Measurements from ENCODE around the gene SYT8.

SYT8 gene

DNA sequence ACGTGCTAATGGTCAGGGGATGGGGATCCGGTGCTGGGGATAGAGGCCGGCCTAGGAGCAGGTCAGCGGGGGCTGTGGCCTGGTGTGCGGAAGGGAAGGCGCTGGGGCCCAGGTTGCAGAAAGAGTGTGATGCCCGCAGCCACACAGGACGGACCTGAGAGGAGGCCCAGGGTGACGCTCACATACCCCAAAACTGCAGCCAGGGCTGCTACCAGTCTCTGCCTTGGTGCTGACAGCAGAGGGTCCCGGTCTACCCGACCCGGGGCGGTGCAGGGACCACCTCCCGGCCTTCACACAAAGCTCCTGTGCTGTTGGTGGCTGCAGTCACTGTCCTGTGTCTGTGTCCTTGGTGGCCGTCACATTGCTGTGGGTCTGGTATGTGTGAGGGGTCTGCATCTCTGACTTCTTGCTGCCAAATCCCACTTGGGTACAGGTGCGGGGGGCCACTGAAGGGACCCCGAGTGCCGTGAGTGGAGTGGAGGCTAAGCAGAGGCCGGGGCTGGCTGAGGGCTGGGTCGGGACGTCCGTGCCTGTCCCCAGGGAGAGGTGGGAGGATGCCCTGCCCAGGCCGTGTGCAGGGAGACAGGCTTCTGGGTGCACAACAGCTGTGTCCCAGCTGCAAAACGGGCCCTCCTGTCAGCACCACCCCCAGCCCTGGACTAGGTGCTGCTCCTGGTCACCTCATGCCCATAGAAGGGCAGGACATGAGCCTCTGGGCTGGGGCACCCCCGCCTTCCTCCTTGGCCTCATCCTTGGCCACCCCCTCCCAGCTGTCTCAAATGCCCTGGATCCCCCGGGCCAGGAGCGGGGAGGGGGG is 19.6 kb downstream of the SYT8 start:
- Histone ChIP-seq H3K36me3 (peaks cover 52% of the 10 kb centered on the region), H3K9me3 (no peaks in the 10 kb centered on the region), H3K27ac (peak overlapping the region; percentile 100), H3K27me3 (no peaks in the 10 kb centered on the region), H3K4me3 (ENCODE audit: low read depth in 1 of 2, low read length in 1 of 2) (peak overlapping the region; percentile 81 to 100), H3K4me1 (ENCODE audit: control insufficient read depth in 1 of 2, insufficient read depth in 1 of 2, low read depth in 1 of 2, low read length in 1 of 2) (peaks cover 85 to 91% of the 10 kb centered on the region in 2 experiments)
- TF ChIP-seq, protein P1, sequence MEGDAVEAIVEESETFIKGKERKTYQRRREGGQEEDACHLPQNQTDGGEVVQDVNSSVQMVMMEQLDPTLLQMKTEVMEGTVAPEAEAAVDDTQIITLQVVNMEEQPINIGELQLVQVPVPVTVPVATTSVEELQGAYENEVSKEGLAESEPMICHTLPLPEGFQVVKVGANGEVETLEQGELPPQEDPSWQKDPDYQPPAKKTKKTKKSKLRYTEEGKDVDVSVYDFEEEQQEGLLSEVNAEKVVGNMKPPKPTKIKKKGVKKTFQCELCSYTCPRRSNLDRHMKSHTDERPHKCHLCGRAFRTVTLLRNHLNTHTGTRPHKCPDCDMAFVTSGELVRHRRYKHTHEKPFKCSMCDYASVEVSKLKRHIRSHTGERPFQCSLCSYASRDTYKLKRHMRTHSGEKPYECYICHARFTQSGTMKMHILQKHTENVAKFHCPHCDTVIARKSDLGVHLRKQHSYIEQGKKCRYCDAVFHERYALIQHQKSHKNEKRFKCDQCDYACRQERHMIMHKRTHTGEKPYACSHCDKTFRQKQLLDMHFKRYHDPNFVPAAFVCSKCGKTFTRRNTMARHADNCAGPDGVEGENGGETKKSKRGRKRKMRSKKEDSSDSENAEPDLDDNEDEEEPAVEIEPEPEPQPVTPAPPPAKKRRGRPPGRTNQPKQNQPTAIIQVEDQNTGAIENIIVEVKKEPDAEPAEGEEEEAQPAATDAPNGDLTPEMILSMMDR (IDR thresholded peaks at IDR 0.05) = no peak

DNA sequence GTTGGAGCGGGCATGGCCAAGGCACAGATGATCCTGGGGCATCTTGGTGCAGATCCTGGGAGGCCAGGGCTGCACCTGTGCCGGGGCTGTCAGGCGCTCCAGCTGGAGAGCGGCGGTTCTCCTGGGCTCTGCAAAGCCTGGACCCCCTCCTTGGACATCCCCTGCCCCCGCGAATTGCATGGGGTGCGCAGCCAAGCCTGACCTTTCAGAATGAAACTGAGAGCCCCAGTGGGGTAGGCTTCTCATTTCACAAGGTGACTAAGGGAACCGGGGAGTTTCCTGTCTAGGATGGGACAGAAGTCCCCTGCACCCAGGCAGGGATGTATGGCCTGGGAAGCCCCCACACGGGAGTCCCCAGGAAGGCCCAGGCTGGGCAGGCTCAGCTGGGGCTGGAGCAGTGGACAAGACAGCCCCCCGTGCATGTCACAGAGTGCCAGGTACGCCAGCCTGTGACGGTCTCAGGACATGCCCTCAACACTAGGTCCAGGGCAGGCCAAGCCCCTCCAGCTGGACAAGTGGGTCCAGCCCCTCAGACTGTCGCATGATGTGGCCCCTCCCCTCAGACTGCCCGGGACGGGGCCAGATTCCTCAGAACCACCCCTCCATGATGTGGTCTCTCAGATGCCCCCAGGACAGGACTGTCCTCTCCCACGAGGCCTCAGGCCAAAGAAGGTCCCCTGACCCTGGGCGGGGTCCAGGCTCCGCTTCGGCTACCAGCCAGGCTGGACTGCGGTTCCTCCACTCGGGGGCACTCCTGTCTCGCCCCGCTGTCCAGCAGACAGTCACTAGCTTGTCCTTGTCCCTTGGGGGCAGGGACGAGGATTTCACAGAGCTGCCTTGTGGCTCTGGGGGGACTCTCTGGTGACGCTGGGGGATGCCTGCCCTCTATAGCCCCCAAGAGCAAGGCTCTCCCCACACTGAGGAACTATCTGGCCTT is 20.4 kb downstream of the SYT8 start:
- peaks cover 86 to 89% of the 10 kb centered on the region in 2 experiments for H3K4me1 ChIP-seq (ENCODE audit: control insufficient read depth in 1 of 2, insufficient read depth in 1 of 2, low read depth in 1 of 2, low read length in 1 of 2)
- no peaks in the 10 kb centered on the region for H3K9me3 ChIP-seq
- TF ChIP-seq, protein P1 (IDR thresholded peaks at IDR 0.05) = no peak
- H3K36me3 ChIP-seq = peaks cover 60% of the 10 kb centered on the region
- H3K27me3 ChIP-seq = no peaks in the 10 kb centered on the region
- H3K27ac ChIP-seq = peak overlapping the region; percentile 100
- H3K4me3 ChIP-seq (ENCODE audit: low read depth in 1 of 2, low read length in 1 of 2) = peak overlapping the region; percentile 81 to 100

DNA sequence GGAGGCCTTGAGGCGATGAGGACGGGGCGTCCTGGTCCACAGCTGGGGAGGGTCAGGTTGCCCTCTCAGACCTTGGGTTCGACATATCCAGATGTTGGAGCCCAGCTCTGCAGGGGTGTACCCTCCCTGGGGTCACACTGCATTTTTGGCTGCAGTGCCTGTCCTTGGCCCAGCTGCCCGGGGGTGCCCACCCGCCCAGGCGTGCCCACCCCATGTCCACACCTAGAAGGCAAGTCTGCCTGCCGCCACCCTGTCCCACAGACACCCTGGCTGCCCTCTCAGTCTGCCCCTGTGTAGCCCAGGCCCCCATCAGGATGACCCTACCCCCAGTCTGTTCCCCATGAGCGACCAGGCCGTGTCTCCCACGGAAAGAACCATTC is 21.1 kb downstream of the SYT8 start:
- Histone ChIP-seq H3K9me3 (no peaks in the 10 kb centered on the region), H3K4me3 (ENCODE audit: low read depth in 1 of 2, low read length in 1 of 2) (peak overlapping the region in 1 of 2 experiments; percentile 81), H3K27me3 (no peaks in the 10 kb centered on the region), H3K36me3 (peaks cover 66% of the 10 kb centered on the region), H3K27ac (peak overlapping the region; percentile 100), H3K4me1 (ENCODE audit: control insufficient read depth in 1 of 2, insufficient read depth in 1 of 2, low read depth in 1 of 2, low read length in 1 of 2) (peaks cover 89% of the 10 kb centered on the region in 2 experiments)
- TF ChIP-seq, protein P1 (IDR thresholded peaks at IDR 0.05) = no peak

DNA sequence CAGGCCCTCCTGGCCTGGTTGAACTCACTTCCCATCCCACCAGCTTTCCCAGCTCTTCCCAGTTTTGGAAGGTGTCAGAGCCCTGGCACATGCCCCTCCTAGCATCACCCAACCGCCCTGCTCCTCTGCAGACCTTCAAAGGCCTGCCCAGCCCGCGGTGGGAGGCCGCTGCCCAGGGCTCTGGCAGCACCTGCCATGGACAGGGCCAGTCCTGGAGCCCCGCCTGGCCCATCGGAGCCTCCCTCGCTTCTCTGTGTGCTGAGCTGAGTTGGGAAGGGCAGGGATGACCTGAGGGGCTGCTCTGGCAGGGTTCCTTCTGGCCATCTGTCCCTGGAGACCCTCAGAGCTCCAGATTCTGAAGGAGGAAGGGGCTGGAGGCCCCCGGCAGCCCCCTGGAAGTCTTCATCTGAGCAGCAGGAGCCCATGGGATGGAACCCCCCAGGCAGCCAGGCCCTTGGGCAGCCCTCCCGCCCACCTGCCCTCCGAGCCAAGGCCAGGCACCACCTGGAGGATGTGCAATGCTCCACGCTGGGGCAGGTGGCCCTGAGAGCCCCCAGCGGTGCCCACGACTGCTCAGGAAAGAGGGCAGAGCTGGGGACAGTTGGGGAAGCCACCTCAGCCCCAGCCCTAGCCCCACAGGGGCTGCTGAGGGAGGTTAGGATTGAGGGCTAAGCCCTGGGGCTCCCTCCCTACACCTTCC is 21.7 kb downstream of the SYT8 start:
- Histone ChIP-seq H3K4me3 (ENCODE audit: low read depth in 1 of 2, low read length in 1 of 2) (peak overlapping the region in 1 of 2 experiments; percentile 81), H3K27ac (peak overlapping the region; percentile 100), H3K9me3 (no peaks in the 10 kb centered on the region), H3K4me1 (ENCODE audit: control insufficient read depth in 1 of 2, insufficient read depth in 1 of 2, low read depth in 1 of 2, low read length in 1 of 2) (peaks cover 83 to 89% of the 10 kb centered on the region in 2 experiments), H3K36me3 (peaks cover 71% of the 10 kb centered on the region), H3K27me3 (no peaks in the 10 kb centered on the region)
- TF ChIP-seq, protein P1 (IDR thresholded peaks at IDR 0.05) = no peak

DNA sequence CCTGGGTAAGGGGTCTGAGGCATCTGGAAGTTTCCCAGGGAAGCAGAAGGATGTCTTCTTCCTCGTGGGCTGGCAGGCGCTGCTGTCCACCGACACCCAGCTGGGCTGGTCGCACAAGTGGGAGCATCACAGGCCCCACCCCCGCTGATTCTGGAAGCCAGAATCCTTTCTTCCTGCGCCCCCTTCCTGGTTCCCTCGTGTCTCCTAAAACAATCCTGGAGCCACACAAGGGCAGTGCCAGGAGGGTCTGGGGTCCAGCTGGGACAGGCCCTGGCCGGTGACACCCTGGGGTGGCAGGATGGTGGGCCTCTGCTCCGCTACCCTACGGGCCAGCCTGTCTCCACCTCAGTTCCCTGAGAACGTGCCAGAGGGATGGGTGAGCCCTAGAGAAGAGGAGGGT is 22.3 kb downstream of the SYT8 start:
- TF ChIP-seq, protein P1 (IDR thresholded peaks at IDR 0.05) = no peak
- Histone ChIP-seq H3K9me3 (no peaks in the 10 kb centered on the region), H3K27ac (peak overlapping the region; percentile 100), H3K27me3 (no peaks in the 10 kb centered on the region), H3K4me1 (ENCODE audit: control insufficient read depth in 1 of 2, insufficient read depth in 1 of 2, low read depth in 1 of 2, low read length in 1 of 2) (peaks cover 83 to 89% of the 10 kb centered on the region in 2 experiments), H3K36me3 (peaks cover 75% of the 10 kb centered on the region), H3K4me3 (ENCODE audit: low read depth in 1 of 2, low read length in 1 of 2) (peak overlapping the region in 1 of 2 experiments; percentile 81)
